Memory B cell (primary cell): ENCODE measurements around the gene CTDSPL.

ENCODE experiments used
- ATAC-seq: fragments of 150-1000 bp; cut with Tn5 transposase; 2 replicates; pipeline ENCODE4 v1.10.0; 2021; ENCODE audit warnings: low read depth, mild to moderate bottlenecking, moderate library complexity
- DNase-seq, 2 donors: peaks; one replicate each; pipeline ENCODE4 v3.0.0; 2022; ENCODE audit warnings: low spot score in 2 of 2
- H3K27ac Mint-ChIP-seq: one replicate; pipeline ENCODE4 v1.8.0; 2022; ENCODE audit warnings: mild to moderate bottlenecking, moderate library complexity, mixed read lengths
- H3K27me3 Mint-ChIP-seq: one replicate; pipeline ENCODE4 v1.8.0; 2022; ENCODE audit warnings: mixed read lengths
- H3K36me3 Mint-ChIP-seq: one replicate; pipeline ENCODE4 v1.8.0; 2022; ENCODE audit warnings: mild to moderate bottlenecking, mixed read lengths
- H3K4me1 Mint-ChIP-seq: one replicate; pipeline ENCODE4 v1.8.0; 2022; ENCODE audit warnings: mixed read lengths
- H3K4me3 Mint-ChIP-seq: one replicate; pipeline ENCODE4 v1.8.0; 2022; ENCODE audit warnings: mild to moderate bottlenecking, moderate library complexity, mixed read lengths
- H3K9me3 Mint-ChIP-seq: one replicate; pipeline ENCODE4 v1.8.0; 2022; ENCODE audit warnings: mixed read lengths

Gene CTDSPL

DNA sequence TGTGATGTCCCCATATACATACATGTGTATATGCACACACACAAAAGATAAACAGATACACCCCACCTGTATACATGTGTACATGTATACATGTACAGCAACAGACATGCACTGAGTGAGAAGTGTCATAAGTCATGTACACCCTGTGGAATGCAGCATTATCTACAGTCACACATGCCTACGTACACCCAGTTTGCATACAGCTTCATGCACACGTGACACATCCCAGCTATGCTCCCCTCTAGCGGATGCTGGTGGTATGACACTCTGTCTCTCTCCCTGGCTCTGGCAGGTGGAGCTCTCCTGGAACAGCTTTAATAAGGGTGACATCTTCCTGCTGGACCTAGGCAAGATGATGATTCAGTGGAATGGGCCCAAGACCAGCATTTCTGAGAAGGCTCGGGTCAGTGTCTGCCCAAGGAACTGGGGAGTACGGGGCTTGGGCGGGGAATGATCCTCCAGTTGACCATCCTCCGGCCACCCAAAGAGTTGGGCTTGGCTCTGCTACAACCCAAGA lies 135.2 kb downstream of the CTDSPL start:
- Mint-ChIP-seq H3K36me3 (peaks cover 23% of the 10 kb centered on the region), H3K4me1 (peaks cover 38% of the 10 kb centered on the region), H3K27ac (peak overlapping the region; percentile 86), H3K27me3 (no peaks in the 10 kb centered on the region), H3K4me3 (peak overlapping the region; percentile 30), H3K9me3 (no peaks in the 10 kb centered on the region)
- ATAC-seq = peak; percentile 63
- peak; percentile 74 to 81 for DNase-seq

GRCh38 chr3:37997342-37997741 lies 135.7 kb downstream of the CTDSPL start:
- Mint-ChIP-seq H3K4me1 (peaks cover 38% of the 10 kb centered on the region), H3K9me3 (no peaks in the 10 kb centered on the region), H3K36me3 (peaks cover 23% of the 10 kb centered on the region), H3K4me3 (peak overlapping the region; percentile 37), H3K27me3 (no peaks in the 10 kb centered on the region), H3K27ac (peak overlapping the region; percentile 86)
- ATAC-seq = no peak
- no peak for DNase-seq

- peaks cover 23% of the 10 kb centered on the region for H3K36me3 Mint-ChIP-seq
- peaks cover 38% of the 10 kb centered on the region for H3K4me1 Mint-ChIP-seq
- no peaks in the 10 kb centered on the region for H3K9me3 Mint-ChIP-seq
- no peak for ATAC-seq
- no peaks in the 10 kb centered on the region for H3K27me3 Mint-ChIP-seq
- no peak for DNase-seq
- peak overlapping the region; percentile 95 for H3K27ac Mint-ChIP-seq
- peak overlapping the region; percentile 81 for H3K4me3 Mint-ChIP-seq
Measured at GRCh38 chr3:37997791-37998370, 136.2 kb downstream of the CTDSPL start.

DNA sequence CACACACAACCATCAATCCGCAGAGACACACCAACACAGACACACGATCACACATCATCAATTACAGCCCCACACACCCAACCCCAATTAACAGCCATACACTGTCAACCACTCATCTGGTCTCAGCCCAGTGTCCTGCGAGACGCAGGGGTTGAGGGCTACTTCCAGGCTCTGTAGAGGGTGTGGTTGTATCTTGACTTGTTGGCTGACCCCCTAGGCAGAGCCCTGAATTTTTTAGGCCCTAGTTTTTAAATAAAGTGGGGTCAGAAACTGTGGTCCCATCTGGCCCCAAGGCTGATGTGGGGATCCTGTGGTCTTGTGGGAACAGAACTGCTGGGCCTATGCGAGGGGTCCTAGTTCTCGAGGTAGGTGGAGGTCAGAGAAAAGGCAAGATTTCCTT lies 138.2 kb downstream of the CTDSPL start:
- no peaks in the 10 kb centered on the region for H3K27me3 Mint-ChIP-seq
- peaks cover 23% of the 10 kb centered on the region for H3K36me3 Mint-ChIP-seq
- peaks cover 41% of the 10 kb centered on the region for H3K4me1 Mint-ChIP-seq
- ATAC-seq = no peak
- H3K4me3 Mint-ChIP-seq = peak overlapping the region; percentile 69
- no peak for DNase-seq
- H3K9me3 Mint-ChIP-seq = no peaks in the 10 kb centered on the region
- peak overlapping the region; percentile 95 for H3K27ac Mint-ChIP-seq

DNA sequence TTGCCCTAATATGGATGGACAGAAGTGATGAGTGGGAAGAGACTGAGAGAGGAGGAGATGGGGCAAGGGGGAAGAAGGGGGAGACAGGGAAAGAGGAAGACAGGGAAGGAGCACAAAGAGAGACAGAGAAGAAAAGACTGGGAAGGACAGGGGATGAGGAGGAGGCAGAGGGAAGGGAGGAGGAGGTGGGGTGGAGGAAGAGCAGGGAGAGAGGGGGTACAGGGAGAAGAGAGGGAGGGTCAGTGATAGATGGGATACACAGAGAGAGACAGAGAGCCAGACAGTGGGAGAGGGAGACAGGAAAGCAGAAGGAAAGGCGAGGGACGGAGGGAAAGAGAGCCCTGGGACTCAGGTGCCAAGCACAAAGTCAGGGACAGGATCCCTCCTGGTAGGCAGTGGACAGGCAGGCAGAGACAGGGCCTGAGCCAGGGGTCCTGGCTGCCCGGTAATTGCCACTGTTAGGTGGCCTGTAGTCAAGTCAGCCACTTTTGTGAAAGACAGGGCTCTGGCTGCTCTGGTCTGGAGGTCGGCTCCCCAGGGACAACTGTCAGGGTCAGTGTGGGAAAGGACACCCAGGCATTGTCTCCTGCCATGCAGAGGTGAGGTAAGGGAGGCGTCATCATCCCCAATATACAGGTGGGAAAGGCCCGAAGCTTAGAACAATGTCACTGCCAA lies 138.7 kb downstream of the CTDSPL start:
- H3K27ac Mint-ChIP-seq = peak overlapping the region; percentile 95

DNA sequence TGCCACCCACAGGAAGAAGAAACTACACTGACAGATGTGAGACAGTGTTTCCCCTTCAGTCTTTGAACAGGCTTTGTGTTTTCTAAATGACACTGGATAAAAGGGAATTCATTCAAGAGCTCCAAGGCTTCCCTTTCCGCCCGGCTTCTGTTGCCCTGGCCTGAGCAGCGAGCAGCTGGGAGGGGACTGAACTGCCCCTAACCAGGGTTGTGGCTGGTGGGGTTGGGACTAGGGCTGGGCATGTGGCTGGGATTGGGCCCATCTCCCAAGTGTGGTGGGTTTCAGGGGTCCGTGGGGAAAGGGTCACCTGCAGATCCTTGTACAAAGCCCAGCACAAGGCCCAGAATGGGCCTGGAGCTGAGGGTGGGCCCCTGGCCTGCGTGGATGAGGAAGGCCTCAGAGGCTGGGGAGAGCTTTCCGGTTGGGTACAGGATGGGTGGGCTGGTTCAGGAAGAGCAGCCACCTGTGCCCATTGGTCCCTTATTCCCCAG lies 139.3 kb downstream of the CTDSPL start:
- Mint-ChIP-seq H3K9me3 (no peaks in the 10 kb centered on the region), H3K4me3 (no peak overlapping the region), H3K27ac (no peak overlapping the region), H3K4me1 (peaks cover 35% of the 10 kb centered on the region), H3K36me3 (peaks cover 19% of the 10 kb centered on the region), H3K27me3 (no peaks in the 10 kb centered on the region)
- DNase-seq (no peak), ATAC-seq (no peak)

More for the DNA sequence above, 138.7 kb downstream of the CTDSPL start:
- DNase-seq = no peak
- no peaks in the 10 kb centered on the region for H3K9me3 Mint-ChIP-seq
- no peak overlapping the region for H3K4me3 Mint-ChIP-seq
- ATAC-seq = no peak
- peaks cover 23% of the 10 kb centered on the region for H3K36me3 Mint-ChIP-seq
- no peaks in the 10 kb centered on the region for H3K27me3 Mint-ChIP-seq
- H3K4me1 Mint-ChIP-seq = peaks cover 38% of the 10 kb centered on the region

DNA sequence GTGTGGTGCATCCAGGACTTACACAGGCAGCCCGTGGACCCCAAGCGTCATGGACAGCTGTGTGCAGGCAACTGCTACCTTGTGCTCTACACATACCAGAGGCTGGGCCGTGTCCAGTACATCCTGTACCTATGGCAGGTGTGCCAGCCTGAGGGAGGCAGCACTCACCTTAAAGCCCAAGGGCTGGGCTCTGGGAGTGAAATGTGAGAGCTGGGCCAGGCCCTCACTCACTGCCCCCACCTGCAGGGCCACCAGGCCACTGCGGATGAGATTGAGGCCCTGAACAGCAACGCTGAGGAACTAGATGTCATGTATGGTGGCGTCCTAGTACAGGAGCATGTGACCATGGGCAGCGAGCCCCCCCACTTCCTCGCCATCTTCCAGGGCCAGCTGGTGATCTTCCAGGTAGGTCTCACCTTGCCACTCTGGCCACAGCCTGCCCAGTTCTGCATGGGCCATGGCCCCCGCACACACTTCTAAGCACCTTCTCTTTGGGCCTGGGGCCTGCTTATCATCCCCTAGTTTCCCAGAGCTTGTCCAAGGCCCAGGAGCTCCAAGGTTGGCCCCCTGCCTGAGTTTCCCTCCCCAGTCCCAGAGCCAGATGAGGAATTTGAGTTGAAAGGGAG lies 139.9 kb downstream of the CTDSPL start:
- DNase-seq (no peak), ATAC-seq (no peak)
- Mint-ChIP-seq H3K36me3 (peaks cover 15% of the 10 kb centered on the region), H3K9me3 (no peaks in the 10 kb centered on the region), H3K27ac (no peak overlapping the region), H3K27me3 (no peaks in the 10 kb centered on the region), H3K4me1 (peaks cover 34% of the 10 kb centered on the region), H3K4me3 (no peak overlapping the region)

GRCh38 chr3:38002291-38002876 lies 140.7 kb downstream of the CTDSPL start:
- Mint-ChIP-seq H3K36me3 (peaks cover 10% of the 10 kb centered on the region), H3K4me1 (peaks cover 29% of the 10 kb centered on the region), H3K27ac (no peak overlapping the region), H3K4me3 (no peak overlapping the region), H3K9me3 (no peaks in the 10 kb centered on the region), H3K27me3 (no peaks in the 10 kb centered on the region)
- no peak for ATAC-seq
- no peak for DNase-seq

- DNase-seq (no peak), ATAC-seq (no peak)
- H3K4me1 Mint-ChIP-seq = peaks cover 29% of the 10 kb centered on the region
- H3K27ac Mint-ChIP-seq = no peak overlapping the region
- H3K27me3 Mint-ChIP-seq = no peaks in the 10 kb centered on the region
- H3K9me3 Mint-ChIP-seq = no peaks in the 10 kb centered on the region
- peaks cover 10% of the 10 kb centered on the region for H3K36me3 Mint-ChIP-seq
- H3K4me3 Mint-ChIP-seq = no peak overlapping the region
Measured at GRCh38 chr3:38002940-38003339, 141.3 kb downstream of the CTDSPL start.

DNA sequence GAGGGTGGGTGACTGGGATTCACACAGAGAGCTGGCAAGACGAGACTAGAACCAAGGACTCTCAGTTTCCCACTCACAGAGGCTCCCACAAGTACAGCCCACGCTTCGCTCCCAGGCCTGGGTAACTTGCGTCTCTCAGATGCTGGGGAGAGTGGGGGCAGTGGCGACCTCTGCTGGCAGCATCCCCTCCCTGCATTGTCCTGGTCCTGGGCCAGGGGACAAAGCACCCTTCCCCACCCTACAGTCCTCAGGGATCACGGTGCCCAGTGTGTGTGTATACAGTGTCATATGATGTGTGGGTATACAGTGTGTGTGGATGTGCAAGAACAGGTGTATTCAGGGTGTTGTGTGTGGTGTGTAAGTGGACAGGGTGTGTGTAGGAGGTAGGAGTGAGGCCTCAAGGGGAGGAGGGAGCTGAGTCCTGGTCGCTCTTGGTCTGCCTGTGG lies 141.7 kb downstream of the CTDSPL start:
- DNase-seq (peak; percentile 30 to 60), ATAC-seq (peak; percentile 39)
- H3K36me3 Mint-ChIP-seq = peaks cover 10% of the 10 kb centered on the region
- H3K4me1 Mint-ChIP-seq = peaks cover 24% of the 10 kb centered on the region
- no peak overlapping the region for H3K4me3 Mint-ChIP-seq
- peak overlapping the region; percentile 24 for H3K27ac Mint-ChIP-seq
- H3K9me3 Mint-ChIP-seq = no peaks in the 10 kb centered on the region
- H3K27me3 Mint-ChIP-seq = no peaks in the 10 kb centered on the region

DNA sequence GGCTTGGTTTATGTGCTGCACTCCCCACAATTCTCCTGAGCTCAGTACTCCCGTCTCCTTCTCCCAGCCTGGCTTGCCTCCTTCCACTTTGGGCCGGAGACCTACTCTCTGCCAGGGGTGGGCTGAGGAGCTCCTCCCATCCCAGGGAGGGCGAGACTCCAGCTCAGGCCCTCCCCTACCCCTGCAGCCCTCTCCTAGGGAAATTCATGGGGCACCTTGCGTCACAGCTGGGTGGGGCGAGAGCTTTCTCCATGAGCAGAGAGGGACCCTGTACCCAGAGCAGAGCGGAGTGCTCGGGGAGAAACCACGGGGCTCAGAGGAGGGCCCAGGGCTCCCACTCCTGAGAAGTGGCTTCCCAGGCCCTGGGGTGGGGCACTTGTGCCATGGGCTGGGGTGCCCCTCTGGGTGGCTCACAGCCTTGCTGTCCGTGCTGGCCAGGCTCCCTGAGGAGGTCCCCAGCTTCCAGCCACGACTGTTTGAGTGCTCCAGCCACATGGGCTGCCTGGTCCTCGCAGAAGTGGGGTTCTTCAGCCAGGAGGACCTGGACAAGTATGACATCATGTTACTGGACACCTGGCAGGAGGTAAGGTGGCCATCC lies 142.2 kb downstream of the CTDSPL start:
- ATAC-seq (no peak), DNase-seq (no peak)
- no peaks in the 10 kb centered on the region for H3K9me3 Mint-ChIP-seq
- H3K4me1 Mint-ChIP-seq = peaks cover 23% of the 10 kb centered on the region
- H3K27ac Mint-ChIP-seq = peak overlapping the region; percentile 24
- H3K27me3 Mint-ChIP-seq = no peaks in the 10 kb centered on the region
- H3K4me3 Mint-ChIP-seq = no peak overlapping the region
- H3K36me3 Mint-ChIP-seq = peaks cover 10% of the 10 kb centered on the region

DNA sequence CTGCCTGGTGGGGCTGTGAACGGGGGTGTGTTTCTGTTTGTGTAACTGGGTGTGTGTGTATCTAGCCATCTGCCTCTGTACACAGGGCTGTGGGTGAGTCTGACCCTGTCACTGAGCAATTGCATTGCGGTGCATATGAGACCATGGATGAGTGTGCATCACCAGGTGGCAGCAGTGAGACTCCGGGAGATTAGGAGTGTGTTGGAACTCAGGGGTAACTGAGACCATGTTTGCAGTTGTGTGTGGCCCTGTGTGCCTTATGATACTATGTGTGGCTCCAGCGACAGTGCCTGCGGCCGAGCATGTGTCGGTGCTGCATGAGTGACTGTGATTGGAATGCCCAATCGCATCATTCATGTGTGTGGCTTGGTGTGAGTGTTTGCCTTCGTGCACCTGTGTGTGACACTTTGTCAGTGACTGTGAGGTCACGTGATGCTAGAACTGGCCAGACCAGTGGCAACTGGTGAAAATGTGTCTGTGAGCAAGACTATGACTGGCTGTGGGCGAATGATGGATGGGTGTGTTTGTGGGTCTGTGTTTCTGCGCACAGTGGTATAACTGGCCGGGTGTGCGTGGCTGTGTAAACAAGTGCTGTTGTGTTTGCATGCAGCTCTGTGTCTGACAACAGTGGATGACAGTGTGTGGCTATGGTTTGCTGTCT lies 142.9 kb downstream of the CTDSPL start:
- H3K9me3 Mint-ChIP-seq = no peaks in the 10 kb centered on the region
- DNase-seq (peak in 1 of 2 donors; percentile 27), ATAC-seq (peak; percentile 80)
- peaks cover 8% of the 10 kb centered on the region for H3K36me3 Mint-ChIP-seq
- peaks cover 17% of the 10 kb centered on the region for H3K4me1 Mint-ChIP-seq
- no peak overlapping the region for H3K4me3 Mint-ChIP-seq
- H3K27ac Mint-ChIP-seq = peak overlapping the region; percentile 56
- no peaks in the 10 kb centered on the region for H3K27me3 Mint-ChIP-seq
